Mammary epithelial cell (primary cell): ENCODE measurements around the gene CPNE9.

Experiments used
- EZH2 ChIP-seq: IDR thresholded peaks from 2 replicates; pipeline ENCODE4 v1.6.1; 2012; ENCODE audit warnings: low read length, inconsistent platforms, borderline replicate concordance
- TF ChIP-seq, protein P1 (sequence below), 2 donors: IDR thresholded peaks in 1 of 2; conservative IDR thresholded peaks in 1 of 2; 2 replicates each; pipeline ENCODE4 v1.5.1; 2011 to 2012; ENCODE audit warnings: inconsistent platforms in 2 of 2, low read length in 2 of 2, mild to moderate bottlenecking in 2 of 2, control low read depth in 1 of 2, low read depth in 1 of 2; ENCODE audit not compliant: insufficient read depth in 1 of 2; ENCODE audit errors: extremely low read depth in 1 of 2

DNA sequence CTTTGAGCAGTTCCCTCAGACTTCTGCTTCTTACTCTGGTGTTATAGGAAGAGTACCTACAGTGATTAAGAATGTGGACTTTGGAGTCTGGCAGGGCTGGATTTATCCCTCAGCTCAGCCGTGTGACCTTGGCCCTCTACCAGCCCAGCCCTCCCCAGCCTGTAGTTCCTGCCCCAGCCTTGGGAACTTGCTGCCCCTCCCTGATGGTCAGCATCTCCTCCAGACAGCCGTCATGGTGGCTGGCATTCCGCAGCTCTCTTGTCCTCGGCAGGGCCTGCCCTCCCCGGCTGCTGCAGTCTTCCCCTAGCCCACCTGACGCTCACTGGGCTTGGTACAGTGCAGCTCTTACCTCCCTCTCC is 21.9 kb upstream of the CPNE9 start:
- TF ChIP-seq, protein P1, sequence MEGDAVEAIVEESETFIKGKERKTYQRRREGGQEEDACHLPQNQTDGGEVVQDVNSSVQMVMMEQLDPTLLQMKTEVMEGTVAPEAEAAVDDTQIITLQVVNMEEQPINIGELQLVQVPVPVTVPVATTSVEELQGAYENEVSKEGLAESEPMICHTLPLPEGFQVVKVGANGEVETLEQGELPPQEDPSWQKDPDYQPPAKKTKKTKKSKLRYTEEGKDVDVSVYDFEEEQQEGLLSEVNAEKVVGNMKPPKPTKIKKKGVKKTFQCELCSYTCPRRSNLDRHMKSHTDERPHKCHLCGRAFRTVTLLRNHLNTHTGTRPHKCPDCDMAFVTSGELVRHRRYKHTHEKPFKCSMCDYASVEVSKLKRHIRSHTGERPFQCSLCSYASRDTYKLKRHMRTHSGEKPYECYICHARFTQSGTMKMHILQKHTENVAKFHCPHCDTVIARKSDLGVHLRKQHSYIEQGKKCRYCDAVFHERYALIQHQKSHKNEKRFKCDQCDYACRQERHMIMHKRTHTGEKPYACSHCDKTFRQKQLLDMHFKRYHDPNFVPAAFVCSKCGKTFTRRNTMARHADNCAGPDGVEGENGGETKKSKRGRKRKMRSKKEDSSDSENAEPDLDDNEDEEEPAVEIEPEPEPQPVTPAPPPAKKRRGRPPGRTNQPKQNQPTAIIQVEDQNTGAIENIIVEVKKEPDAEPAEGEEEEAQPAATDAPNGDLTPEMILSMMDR (conservative IDR thresholded peaks at IDR 0.05 in 1 of 2, IDR thresholded peaks at IDR 0.05 in 1 of 2; ENCODE audit: extremely low read depth in 1 of 2, insufficient read depth in 1 of 2, low read depth in 1 of 2, low read length in 2 of 2) = no peak
- no peak for TF ChIP-seq EZH2
